OCI-LY7 (cell line): ENCODE measurements around the gene SLC8A1. TPM values are rescaled to one million over a fixed set of nuclear protein-coding genes. Genes with fewer than 3 reads are reported as not detected.

Experiments used
- BruUV-seq: library from RNA; stranded (reverse); fragments of 400-500 nt; replicated peaks from 2 replicates; lab custom pipeline; 2021; lab: Mats Ljungman, UMichigan
- CTCF ChIA-PET: fragments of 300-600 bp; sonication (Branson Sonifier 250); formaldehyde crosslinking; loops from one replicate; lab custom pipeline; 2022; ENCODE audit warnings: antibody characterized with exemption; ENCODE audit not compliant: unreplicated experiment; lab: Charles Lee
- POLR2A ChIA-PET: fragments of 300-600 bp; sonication (Branson Sonifier 250); formaldehyde crosslinking; loops from one replicate; lab custom pipeline; 2022; ENCODE audit warnings: antibody characterized with exemption; lab: Charles Lee
- DNase-seq: peaks from one replicate; pipeline ENCODE4 v3.0.0-alpha.2; 2015; ENCODE audit warnings: low spot score
- H2AFZ ChIP-seq: fragments of 200-600 bp; sonication (generic), shearing (Covaris generic); 2 replicates; pipeline ENCODE4 v1.6.1; 2014; ENCODE audit warnings: mild to moderate bottlenecking, antibody characterized with exemption, low read length, moderate library complexity
- H3K27ac ChIP-seq: fragments of 200-600 bp; sonication (generic); 2 replicates; pipeline ENCODE4 v1.5.1; 2014; ENCODE audit warnings: mixed run types, low read depth, mild to moderate bottlenecking, moderate library complexity, low read length, inconsistent platforms; ENCODE audit not compliant: poor library complexity, severe bottlenecking
- H3K36me3 ChIP-seq: fragments of 200-600 bp; sonication (generic); 2 replicates; pipeline ENCODE4 v1.6.1; 2014; ENCODE audit warnings: mild to moderate bottlenecking, antibody characterized with exemption, low read length, moderate library complexity, mixed read lengths; ENCODE audit not compliant: insufficient read depth
- H3K4me1 ChIP-seq: fragments of 200-600 bp; sonication (generic); 2 replicates; pipeline ENCODE4 v1.5.1; 2014; ENCODE audit warnings: mild to moderate bottlenecking, low read length; ENCODE audit not compliant: insufficient read depth, poor library complexity, severe bottlenecking
- H3K4me2 ChIP-seq: fragments of 200-600 bp; sonication (generic); 2 replicates; pipeline ENCODE4 v1.6.1; 2014; ENCODE audit warnings: mild to moderate bottlenecking, low read length
- H3K4me3 ChIP-seq: fragments of 200-600 bp; sonication (generic); 2 replicates; pipeline ENCODE4 v1.5.1; 2014; ENCODE audit warnings: mild to moderate bottlenecking, low read depth, low read length; ENCODE audit not compliant: poor library complexity, severe bottlenecking
- H3K79me2 ChIP-seq: fragments of 200-600 bp; sonication (generic); 2 replicates; pipeline ENCODE4 v1.6.1; 2016; ENCODE audit warnings: low read depth, mild to moderate bottlenecking, low read length, moderate library complexity, mixed read lengths; ENCODE audit not compliant: insufficient read depth
- H3K9me2 ChIP-seq: fragments of 200-600 bp; sonication (generic); 2 replicates; pipeline ENCODE4 v1.6.1; 2016; ENCODE audit warnings: mild to moderate bottlenecking, low read length, mixed read lengths; ENCODE audit not compliant: insufficient read depth
- H3K9me3 ChIP-seq: fragments of 200-600 bp; sonication (generic); 2 replicates; pipeline ENCODE4 v1.6.1; 2014; ENCODE audit warnings: mild to moderate bottlenecking, mixed run types, low read length, mixed read lengths
- H4K20me1 ChIP-seq: fragments of 200-600 bp; sonication (generic); 2 replicates; pipeline ENCODE4 v1.6.1; 2014; ENCODE audit warnings: mild to moderate bottlenecking, antibody characterized with exemption, low read length, moderate library complexity, mixed read lengths; ENCODE audit not compliant: insufficient read depth
- CTCF ChIP-seq: fragments of 200-600 bp; sonication (generic); conservative IDR thresholded peaks from 2 replicates; pipeline ENCODE4 v1.5.1; 2014; ENCODE audit warnings: mild to moderate bottlenecking, antibody characterized with exemption, low read length, moderate library complexity, mixed read lengths
- EZH2phosphoT487 ChIP-seq: fragments of 200-600 bp; sonication (generic); IDR thresholded peaks from 2 replicates; pipeline ENCODE4 v1.6.1; 2018; ENCODE audit warnings: low read depth, borderline replicate concordance, mild to moderate bottlenecking, mixed run types, antibody characterized with exemption, low read length, moderate library complexity, mixed read lengths
- intact Hi-C: fragments of 100-400 bp; cut with micrococcal nuclease; formaldehyde crosslinking; loops from one replicate; pipeline ENCODE4 v1.10.0; 2022; ENCODE audit not compliant: unreplicated experiment
- total RNA-seq, 2 experiments: library from RNA; depleted of rRNA in 1 of 2; stranded (reverse); fragments of >200 nt in 1 of 2; shearing (Covaris generic) in 1 of 2; gene quantifications; 2 replicates each; pipeline ENCODE4 v1.2.3, GENCODE V29; 2014 to 2022

The SLC8A1 gene
- total RNA-seq, 2 experiments from 2014 or later: 3.6 to 7.3 TPM

GRCh38 chr2:40488101-40488601, 36.3 kb upstream of the SLC8A1 start:
- peak overlapping the region; percentile 75 for H2AFZ ChIP-seq
- intact Hi-C loops: no loop called here
- TF ChIP-seq EZH2phosphoT487: no peak
- TF ChIP-seq CTCF: peak; percentile 79
- ChIA-PET POLR2A (interaction anchor here (0.5 to 0.8 kb wide), 6 partner anchors 9 to 1223 kb away, joined by 3 to 7 read pairs (median 4); no protein-coding TSS in a partner anchor), CTCF (no interaction called here)
- no peaks in the 10 kb centered on the region for H3K79me2 ChIP-seq
- no peaks in the 10 kb centered on the region for H3K36me3 ChIP-seq
- peak; percentile 50 for DNase-seq
- BruUV-seq: no TSS peak
- no peaks in the 10 kb centered on the region for H4K20me1 ChIP-seq
- H3K4me2 ChIP-seq: no peak overlapping the region
- peaks cover 7% of the 10 kb centered on the region for H3K4me1 ChIP-seq
- no peak overlapping the region for H3K27ac ChIP-seq
- H3K9me2 ChIP-seq: no peaks in the 10 kb centered on the region
- H3K9me3 ChIP-seq: no peaks in the 10 kb centered on the region
- no peak overlapping the region for H3K4me3 ChIP-seq

GRCh38 chr2:40487602-40488001, 35.7 kb upstream of the SLC8A1 start:
- no peak overlapping the region for H3K4me2 ChIP-seq
- peak overlapping the region; percentile 75; the same call in 1 of the 2 replicates for H2AFZ ChIP-seq
- POLR2A ChIA-PET: interaction anchor here (0.5 to 0.8 kb wide), 6 partner anchors 8 to 166 kb away, joined by 3 to 7 read pairs (median 4); no protein-coding TSS in a partner anchor
- peaks cover 7% of the 10 kb centered on the region for H3K4me1 ChIP-seq
- no peak overlapping the region for H3K4me3 ChIP-seq
- no peaks in the 10 kb centered on the region for H3K79me2 ChIP-seq
- no peaks in the 10 kb centered on the region for H4K20me1 ChIP-seq
- no peak for TF ChIP-seq CTCF
- TF ChIP-seq EZH2phosphoT487: no peak
- no TSS peak for BruUV-seq
- no peaks in the 10 kb centered on the region for H3K36me3 ChIP-seq
- CTCF ChIA-PET: no interaction called here
- no peaks in the 10 kb centered on the region for H3K9me3 ChIP-seq
- no peaks in the 10 kb centered on the region for H3K9me2 ChIP-seq
- intact Hi-C loops: no loop called here
- DNase-seq: no peak
- no peak overlapping the region for H3K27ac ChIP-seq

GRCh38 chr2:40485854-40486253, 34.0 kb upstream of the SLC8A1 start:
- Histone ChIP-seq H4K20me1 (no peaks in the 10 kb centered on the region), H3K27ac (no peak overlapping the region), H3K9me2 (no peaks in the 10 kb centered on the region), H3K4me3 (no peak overlapping the region), H3K9me3 (no peaks in the 10 kb centered on the region), H2AFZ (no peak overlapping the region; the same call in 1 of the 2 replicates), H3K4me2 (no peak overlapping the region), H3K4me1 (peaks cover 7% of the 10 kb centered on the region), H3K79me2 (no peaks in the 10 kb centered on the region), H3K36me3 (no peaks in the 10 kb centered on the region)
- CTCF ChIA-PET: no interaction called here
- intact Hi-C loops: no loop called here
- no peak for DNase-seq
- POLR2A ChIA-PET: no interaction called here
- TF ChIP-seq CTCF (0 out of 2 replicates have a peak, but pooled peaks have one; percentile 15), EZH2phosphoT487 (no peak)
- BruUV-seq: no TSS peak
